ENCODE data around the gene MLX.
"Not testable (repeated sequence)": the region's sequence is repeated elsewhere in the genome, so short reads cannot be mapped to it uniquely, and the experiment has no call there.

GRCh38 chr17:42552736-42553135 lies 14.2 kb upstream of the MLX start, which contains the start of gene HSD17B1:
- TF ChIP-seq CTCF (IDR thresholded peaks at IDR 0.05); EZH2 (IDR thresholded peaks at IDR 0.05; ENCODE audit: borderline replicate concordance, insufficient read depth, low read depth, low read length, poor library complexity, severe bottlenecking): not testable (repeated sequence)
